Activated CD8-positive, alpha-beta memory T cell treated with anti-CD3 and anti-CD28 coated beads for 4 hours (primary cell): ENCODE results near the gene ATP4A.

Source experiments
- DNase-seq, 2 donors: peaks; one replicate each; pipeline ENCODE4 v3.0.0-alpha.2; 2020; ENCODE audit warnings: low read depth in 2 of 2

The ATP4A gene

DNA sequence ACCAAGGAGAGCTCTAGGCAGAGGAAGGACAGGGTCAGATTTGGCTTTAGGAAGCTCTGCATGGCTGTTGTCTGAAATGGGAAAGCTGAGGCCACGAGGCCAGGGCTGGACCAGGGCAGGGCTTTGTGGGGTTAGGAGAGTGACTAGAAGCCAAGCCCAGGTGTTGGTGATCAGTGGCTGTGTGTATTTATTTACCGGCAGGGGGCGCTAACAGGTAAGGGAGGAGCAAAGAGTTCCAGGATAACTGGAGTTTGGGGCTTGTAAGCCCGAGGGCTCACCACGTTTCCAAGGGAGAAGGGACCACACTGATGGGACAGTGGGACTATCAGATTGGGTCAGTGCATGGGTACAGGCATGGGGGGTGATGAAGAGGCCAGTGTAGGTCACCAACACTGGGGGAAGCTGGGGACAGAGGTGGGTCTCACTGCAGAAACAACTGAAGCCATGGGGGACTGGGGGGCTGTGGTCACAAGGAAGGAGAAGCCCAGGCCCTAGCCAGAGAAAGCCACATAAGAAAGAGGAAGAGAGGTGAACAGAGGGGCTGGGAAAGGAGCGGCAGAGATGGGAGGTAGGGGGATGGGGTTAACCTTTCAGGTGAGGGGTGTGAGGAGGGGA lies 14.2 kb downstream of the ATP4A start:
- DNase-seq, result peak in 1 of 2 donors; percentile 23

GRCh38 chr19:35546532-35546931 lies 16.9 kb downstream of the ATP4A start:
- no peak for DNase-seq

- DNase-seq, result peak; percentile 37 to 42
Observed at GRCh38 chr19:35545855-35546381, 17.5 kb downstream of the ATP4A start.

DNA sequence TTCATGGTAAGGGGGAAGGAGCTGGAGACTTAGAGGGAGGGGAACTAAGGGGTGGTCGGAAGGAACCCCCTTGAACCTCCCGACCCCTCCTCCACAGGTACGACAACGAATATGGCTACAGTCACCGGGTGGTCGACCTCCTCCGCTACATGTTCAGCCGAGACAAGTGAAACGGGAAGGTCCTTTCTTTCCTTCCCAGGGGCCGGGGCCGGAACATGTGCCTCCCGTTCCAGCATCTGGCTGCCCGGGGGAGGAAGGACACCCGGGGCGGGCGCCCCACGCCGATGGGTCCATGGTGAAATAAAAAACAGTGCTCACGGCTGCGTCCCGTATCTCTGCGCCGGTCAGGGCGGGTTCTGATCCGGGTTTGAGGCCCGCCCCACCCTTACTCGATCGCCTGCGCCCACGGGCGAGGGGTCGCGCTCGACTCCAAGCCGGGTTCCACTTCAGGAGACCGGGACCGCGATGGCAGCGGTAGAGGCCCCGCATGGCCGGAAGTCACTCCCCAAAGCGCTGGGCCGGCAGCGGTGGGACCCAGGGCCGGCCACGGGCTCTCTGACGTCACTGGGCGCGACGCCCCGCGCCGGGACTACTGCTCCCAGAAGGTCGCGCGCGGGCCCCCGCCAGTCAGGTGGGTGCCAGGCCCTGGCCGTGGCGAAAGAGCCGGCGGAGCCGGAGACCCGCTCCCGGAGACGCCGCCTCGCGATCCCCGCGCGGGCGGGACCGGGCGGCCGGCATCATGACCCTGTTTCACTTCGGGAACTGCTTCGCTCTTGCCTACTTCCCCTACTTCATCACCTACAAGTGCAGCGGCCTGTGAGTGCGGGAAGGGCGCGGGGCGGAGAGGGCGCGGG lies 18.2 kb downstream of the ATP4A start, which contains the start of gene TMEM147:
Gene TMEM147, plus strand, starts transcription at position 626 of the 854 bp plus-strand sequence. Its CDS starts 114 bp downstream, at position 740.
- DNase-seq, result peak; percentile 67 to 71

- no peak for DNase-seq
Observed at GRCh38 chr19:35544110-35544802, 19.2 kb downstream of the ATP4A start.

DNA sequence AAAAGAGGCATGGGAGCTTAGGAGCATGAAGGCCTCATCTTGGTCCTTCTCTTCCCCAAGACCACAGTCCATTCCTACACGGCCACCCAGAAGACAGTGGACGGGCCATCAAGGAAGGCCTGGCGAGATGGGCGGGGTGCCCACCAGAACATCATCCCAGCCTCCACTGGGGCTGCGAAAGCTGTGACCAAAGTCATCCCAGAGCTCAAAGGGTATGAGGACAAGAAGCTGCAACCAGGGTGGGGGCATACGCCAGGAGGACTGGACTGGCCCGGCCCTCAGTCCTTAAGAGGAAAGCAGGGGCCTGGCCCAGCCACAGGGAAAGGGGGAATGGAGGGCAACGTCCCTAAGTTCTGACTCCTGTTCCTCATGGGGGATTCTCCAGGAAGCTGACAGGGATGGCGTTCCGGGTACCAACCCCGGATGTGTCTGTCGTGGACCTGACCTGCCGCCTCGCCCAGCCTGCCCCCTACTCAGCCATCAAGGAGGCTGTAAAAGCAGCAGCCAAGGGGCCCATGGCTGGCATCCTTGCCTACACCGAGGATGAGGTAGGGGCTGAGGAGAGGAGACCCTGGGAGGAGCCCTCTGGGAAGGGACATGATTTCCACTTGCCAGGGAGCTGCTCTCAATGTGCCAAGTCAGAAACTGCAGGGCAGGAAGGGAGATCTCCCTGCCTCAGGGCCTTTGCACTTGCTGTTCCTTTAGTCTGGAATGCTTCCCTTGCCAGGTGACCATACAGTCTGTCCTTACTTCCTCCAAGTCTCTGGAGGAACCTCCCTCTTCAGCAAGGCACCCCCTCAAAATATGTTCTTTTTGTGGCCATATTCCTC lies 20.0 kb downstream of the ATP4A start:
- no peak for DNase-seq

- DNase-seq, result no peak
Observed at GRCh38 chr19:35542209-35542608, 21.2 kb downstream of the ATP4A start.

GRCh38 chr19:35540356-35540927 lies 23.0 kb downstream of the ATP4A start:
- no peak for DNase-seq

DNA sequence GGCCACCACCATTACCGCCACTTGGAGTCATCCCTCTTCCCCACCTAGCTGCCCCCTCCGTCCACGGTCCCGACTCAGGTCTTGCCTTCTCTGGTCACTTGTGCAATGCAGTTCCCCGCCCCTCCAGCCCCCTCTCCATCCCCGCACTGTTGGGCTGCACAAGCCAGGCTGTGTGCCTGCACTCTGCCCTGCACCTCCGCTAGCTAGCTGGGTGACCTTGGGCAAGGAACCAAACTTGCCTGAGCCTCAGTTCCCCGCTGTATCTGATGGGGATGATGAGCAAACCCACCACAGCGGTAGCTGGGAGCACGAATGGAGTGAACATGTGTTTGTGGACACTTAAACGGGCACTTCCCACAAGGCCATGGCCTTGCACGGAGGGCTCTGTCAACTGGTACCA lies 23.6 kb downstream of the ATP4A start:
- no peak for DNase-seq

DNA sequence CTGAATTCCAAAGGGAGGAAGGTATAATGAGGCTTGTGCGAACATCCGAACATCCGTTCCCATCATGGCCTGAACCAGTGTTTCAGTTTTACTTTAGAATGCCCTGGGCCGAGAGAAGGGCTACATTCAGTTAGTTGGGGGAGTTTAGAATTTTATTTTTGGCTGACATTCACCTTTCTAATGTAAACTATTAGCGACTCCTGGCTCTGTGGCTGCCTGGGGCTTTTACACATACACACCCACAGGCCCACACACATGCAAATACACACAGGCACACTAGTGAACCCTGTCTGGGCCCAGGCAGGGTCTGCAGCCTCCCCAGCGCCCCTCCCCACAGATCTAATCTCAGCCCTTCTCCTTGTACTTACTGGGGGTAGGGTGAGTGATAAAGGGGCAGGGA lies 24.1 kb downstream of the ATP4A start:
- DNase-seq, result no peak

DNA sequence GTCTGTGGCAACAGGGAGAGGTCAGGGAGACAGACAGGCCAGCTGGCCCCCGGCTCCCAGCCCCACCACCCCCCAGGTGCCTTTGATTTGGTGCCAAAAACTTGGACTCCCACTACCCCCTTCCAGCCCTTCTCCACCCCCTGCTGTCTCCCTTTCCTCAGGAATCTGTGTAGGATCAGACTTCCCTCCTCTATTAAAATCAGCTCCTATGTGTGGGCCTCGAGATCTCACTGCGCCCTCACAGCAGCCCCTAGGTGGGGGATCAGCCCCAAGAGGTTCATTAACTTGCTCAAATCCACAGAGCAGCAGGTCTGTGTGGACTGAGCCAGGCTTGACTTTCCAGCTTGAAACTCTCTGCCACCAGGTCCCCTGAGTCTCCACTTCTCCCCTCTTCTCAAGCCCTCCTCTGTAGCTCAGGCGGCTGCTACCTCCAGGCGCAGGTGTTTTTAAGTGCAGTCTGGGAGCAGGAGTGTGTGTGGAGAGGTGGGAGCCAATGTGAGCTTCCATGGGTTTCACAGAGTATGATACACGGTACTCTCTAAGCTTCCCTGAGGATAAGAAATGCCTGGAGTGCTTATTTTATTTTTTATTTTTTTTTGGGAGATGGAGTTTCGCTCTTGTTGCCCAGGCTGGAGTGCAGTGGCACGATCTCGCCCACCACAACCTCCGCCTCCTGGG lies 28.5 kb downstream of the ATP4A start:
- no peak for DNase-seq

GRCh38 chr19:35533822-35534392 lies 29.6 kb downstream of the ATP4A start:
- DNase-seq, result peak in 1 of 2 donors; percentile 14

- DNase-seq, result no peak
Observed at GRCh38 chr19:35533201-35533821, 30.1 kb downstream of the ATP4A start, which contains the start of gene GAPDHS. GAPDHS (plus strand) TSS chr19:35533456; CDS start chr19:35533528, 72 bp downstream.

DNA sequence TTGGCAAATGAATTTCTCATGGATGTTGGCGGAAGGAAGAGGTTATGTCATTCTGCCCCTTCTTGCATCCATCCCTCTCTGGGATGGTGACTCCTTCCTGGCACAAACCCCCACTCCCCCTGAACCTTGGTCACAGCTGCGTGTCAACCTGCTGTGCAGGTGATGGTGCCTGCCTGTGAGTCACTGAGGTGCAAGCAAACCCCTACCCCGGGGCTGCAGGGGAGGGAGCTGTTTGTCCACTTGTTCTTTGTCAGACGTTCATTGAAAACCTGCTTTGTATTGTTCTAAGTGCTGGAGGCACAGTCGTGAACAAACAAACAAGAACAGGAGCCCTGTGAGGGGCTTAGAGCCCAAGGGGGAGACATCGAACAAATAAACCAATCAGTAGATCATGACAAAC lies 32.2 kb downstream of the ATP4A start:
- no peak for DNase-seq

DNA sequence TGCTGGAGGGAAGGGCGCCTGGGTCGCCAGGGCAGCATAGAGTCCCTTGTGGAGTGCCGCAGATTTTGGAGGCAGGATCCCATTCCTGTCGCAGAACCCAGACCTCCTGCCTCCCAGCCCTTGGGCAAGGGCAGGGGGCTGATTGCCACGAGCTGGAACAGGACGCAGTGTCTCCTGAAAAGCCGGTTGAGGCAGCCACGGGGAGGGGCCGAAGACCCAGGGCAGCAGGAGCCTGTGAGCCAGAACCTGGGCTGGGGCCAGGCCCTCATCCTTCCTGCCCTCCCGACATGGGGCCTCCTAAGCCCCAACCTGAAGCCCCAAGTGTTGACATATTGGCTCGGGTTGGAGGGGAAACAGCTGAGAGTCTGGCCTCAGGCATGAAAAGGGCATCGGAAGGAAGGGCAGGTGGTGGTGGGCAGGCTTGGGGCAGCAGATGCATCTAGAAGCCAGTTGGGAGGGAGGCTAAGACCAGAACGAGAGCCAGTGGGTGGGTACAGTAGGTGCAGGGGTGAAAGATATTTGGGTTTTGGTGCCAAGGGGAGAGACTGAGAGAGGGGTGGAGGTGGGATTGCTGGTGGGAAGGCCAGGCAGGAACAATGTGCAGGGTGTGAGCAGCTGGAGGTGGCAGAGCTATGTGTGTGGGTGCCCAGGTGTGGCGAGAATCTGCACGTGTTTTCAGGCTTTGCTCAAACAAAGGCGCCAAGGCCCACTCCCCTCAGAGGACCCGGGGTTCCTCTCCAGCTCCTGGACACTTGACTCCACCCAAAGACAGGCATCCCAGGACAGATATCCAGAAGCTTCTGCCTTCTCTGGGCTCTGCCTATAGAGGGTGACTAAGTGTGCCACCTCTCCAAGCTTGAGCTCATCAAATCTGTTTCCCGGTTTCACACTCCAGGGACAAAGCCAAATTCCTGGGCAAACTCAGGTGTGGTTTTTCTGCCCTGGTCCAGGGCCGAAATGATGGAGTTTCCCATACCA lies 33.9 kb downstream of the ATP4A start:
- no peak for DNase-seq

DNA sequence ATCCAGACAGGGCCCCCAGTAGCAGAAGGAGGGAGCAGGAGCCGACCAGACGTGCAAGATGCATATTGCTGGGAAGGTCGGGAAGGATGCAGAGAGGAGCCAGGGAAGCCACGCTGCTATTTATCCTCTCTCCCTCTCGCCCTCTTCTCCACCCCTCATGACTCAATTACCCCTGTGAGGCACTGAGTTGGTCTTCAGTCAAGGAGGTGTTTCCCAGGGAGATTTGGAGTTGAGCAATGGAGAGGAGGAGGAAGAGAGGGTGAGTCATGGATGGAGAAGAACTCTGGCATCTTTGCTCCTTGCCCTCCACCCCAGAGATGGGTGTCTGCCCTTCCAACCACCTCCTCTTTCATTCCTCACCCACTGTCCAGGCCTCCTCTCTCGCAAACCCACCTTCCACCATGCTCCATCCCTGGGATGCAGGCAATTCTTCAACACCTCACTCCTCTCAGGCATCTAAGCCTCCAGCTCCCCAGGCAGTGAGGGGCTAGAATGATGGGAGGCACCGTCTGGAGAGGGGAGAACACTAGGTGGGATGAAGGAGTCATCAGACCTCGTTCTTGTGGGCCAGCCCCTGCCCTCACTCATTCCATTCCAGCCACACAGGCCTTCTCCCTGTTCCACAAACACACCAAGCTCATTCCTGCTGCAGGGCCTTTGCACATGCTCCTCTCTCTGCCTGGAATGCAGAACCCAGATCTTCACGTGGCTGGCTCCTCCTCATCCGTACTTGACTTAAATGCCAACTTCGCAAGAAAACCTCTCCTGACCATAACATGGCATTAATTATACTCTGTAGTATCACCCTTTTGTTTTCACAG lies 35.0 kb downstream of the ATP4A start, which contains the start of gene SBSN:
Gene SBSN, minus strand, starts transcription at position 94 of the 821 bp plus-strand sequence. Its CDS starts 30 bp downstream, at position 64.
- DNase-seq, result no peak

DNA sequence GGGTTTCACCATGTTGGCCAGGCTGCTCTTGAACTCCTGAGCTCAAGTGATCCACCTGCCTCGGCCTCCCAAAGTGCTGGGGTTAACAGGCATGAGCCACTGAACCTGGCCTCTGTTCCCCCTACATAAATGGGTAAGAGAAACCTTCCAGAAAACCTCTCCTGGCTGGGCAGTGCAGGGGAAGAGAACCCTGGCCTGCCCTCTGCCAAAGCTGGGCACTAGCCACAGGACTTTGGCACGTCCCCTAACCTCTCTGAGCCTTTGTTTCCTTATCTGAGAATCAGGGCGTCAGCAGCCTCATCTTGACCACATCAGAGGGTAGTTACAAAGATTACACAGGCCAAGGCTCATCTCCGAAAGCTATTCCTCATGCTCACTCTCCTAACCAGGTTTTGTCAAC lies 37.6 kb downstream of the ATP4A start:
- DNase-seq, result no peak
